ENCODE results near the gene CCL20. TPM values are rescaled to one million over a fixed set of nuclear protein-coding genes. Genes with fewer than 3 reads are reported as not detected.

CCL20 gene
- total and polyA plus RNA-seq, 2 of the 13 experiments (the other 11 are each of a cell fraction or from before 2014, with no cell fraction given), result 223 to 903 TPM

DNA sequence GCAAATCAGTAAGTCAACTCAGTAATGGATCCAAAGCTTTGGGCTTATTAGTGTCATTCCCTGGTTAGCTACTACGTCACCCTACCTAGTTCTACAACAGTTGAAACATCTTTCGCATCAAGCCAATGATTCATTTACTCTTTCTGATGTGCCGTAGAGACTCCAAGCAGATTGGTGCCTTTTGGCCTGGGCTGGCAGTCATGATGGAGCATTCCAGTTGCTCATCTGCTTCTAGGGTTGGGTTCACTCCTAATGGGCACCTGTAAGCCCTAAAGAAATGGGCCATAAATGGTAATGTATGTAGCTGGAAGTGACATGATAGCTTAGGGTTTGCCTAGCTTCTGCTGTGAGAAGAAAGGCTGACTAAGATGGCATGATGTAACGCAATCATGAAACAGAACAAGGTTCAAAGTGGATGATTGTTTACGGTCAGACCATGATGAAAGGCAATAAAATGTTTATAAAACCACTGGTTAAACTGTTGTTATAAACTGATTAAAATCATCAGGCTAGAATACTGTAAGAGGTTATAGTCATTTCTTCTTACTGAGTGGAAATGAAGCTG is 20.4 kb upstream of the CCL20 start:
- ChIA-PET POLR2A (interaction anchor here (1.6 to 4.0 kb wide), 2 partner anchors 21 to 26 kb away, joined by 5 to 27 read pairs; partner anchors contain the start of gene CCL20), CTCF (ENCODE audit: low intra/inter-chr PET ratio, low total read pairs) (no interaction called here)
- ATAC-seq (peak; percentile 51), DNase-seq (ENCODE audit: low spot score) (peak; percentile 58), FAIRE-seq (no peak)
- Histone ChIP-seq H3K9me3 (ENCODE audit: low read length) (no peaks in the 10 kb centered on the region), H3K4me3 (replicated peaks in 1 of 3; ENCODE audit: insufficient read depth in 1 of 3, low read depth in 2 of 3, low read length in 3 of 3) (no peak overlapping the region), H3K9ac (ENCODE audit: insufficient read depth, low read depth, low read length) (no peak overlapping the region), H3K36me3 (replicated peaks in 1 of 2; ENCODE audit: control insufficient read depth in 1 of 2, insufficient read depth in 2 of 2, low read length in 2 of 2) (no peaks in the 10 kb centered on the region), H4K20me1 (ENCODE audit: insufficient read depth, low read length) (no peaks in the 10 kb centered on the region), H3K27me3 (ENCODE audit: control insufficient read depth in 1 of 2, insufficient read depth in 2 of 2, low read length in 2 of 2) (no peaks in the 10 kb centered on the region), H2AFZ (ENCODE audit: low read length) (peak overlapping the region; percentile 38), H3K27ac (ENCODE audit: extremely low read length, insufficient read depth, low read length) (no peak overlapping the region), H3K4me1 (ENCODE audit: insufficient read depth, low read length) (peaks cover 32% of the 10 kb centered on the region), H3K4me2 (ENCODE audit: low read depth, low read length) (peak overlapping the region; percentile 13; the same call in 1 of the 2 replicates), H3K79me2 (ENCODE audit: insufficient read depth, low read length) (no peaks in the 10 kb centered on the region)
- intact Hi-C loops (cut with micrococcal nuclease; ENCODE audit: unreplicated experiment), result no loop called here
- 68% methylated on average over 5 of the region's 5 CpGs for WGBS (ENCODE audit: low lambda C conversion rate)
- BruUV-seq (replicated peaks), result no TSS peak
- in situ Hi-C loops (cut with HindIII; ENCODE audit: extremely low pct_ligation_motif_present, low pct_unique_long_range_greater_than_20kb), result no loop called here
- TF ChIP-seq FOXA1 (IDR thresholded peaks at IDR 0.05) (no peak), FOXA1 (CRISPR knock-in tag; IDR thresholded peaks at IDR 0.05) (0 out of 2 replicates have a peak, but pooled peaks have one; percentile 19), BCL3 (CRISPR knock-in tag; IDR thresholded peaks at IDR 0.05) (no peak), EEA1 (CRISPR knock-in tag; IDR thresholded peaks at IDR 0.05; ENCODE audit: borderline replicate concordance) (no peak), MZF1 (CRISPR knock-in tag; IDR thresholded peaks at IDR 0.05; ENCODE audit: borderline replicate concordance) (no peak), NFYC (CRISPR knock-in tag; IDR thresholded peaks at IDR 0.05) (no peak), ZC3H13 (CRISPR knock-in tag; IDR thresholded peaks at IDR 0.05) (no peak), DDIT3 (CRISPR knock-in tag; IDR thresholded peaks at IDR 0.05) (no peak), SOX6 (IDR thresholded peaks at IDR 0.05) (no peak), SOX6 (CRISPR knock-in tag; IDR thresholded peaks at IDR 0.05) (peak; percentile 29; the same call in 1 of the 2 replicates), HMG20A (CRISPR knock-in tag; IDR thresholded peaks at IDR 0.05; ENCODE audit: borderline replicate concordance) (peak; percentile 39; the same call in 1 of the 2 replicates), MAFK (conservative IDR thresholded peaks at IDR 0.05 in 1 of 2, IDR thresholded peaks at IDR 0.05 in 1 of 2; ENCODE audit: low read length in 2 of 2) (peak in 1 of 2 experiments; percentile 19; a peak in 2 of 4 replicates), ZBED4 (CRISPR knock-in tag; IDR thresholded peaks at IDR 0.05; ENCODE audit: borderline replicate concordance) (no peak), ZNF788 (CRISPR knock-in tag; IDR thresholded peaks at IDR 0.05; ENCODE audit: borderline replicate concordance) (no peak), MLLT10 (CRISPR knock-in tag; IDR thresholded peaks at IDR 0.05) (no peak), ZFX (CRISPR knock-in tag; IDR thresholded peaks at IDR 0.05; ENCODE audit: low read depth) (no peak), ZNF567 (CRISPR knock-in tag; IDR thresholded peaks at IDR 0.05; ENCODE audit: borderline replicate concordance) (no peak), ZFP36L1 (CRISPR knock-in tag; IDR thresholded peaks at IDR 0.05) (no peak), CAMTA2 (CRISPR knock-in tag; IDR thresholded peaks at IDR 0.05; ENCODE audit: borderline replicate concordance) (no peak), ZNF12 (CRISPR knock-in tag; IDR thresholded peaks at IDR 0.05) (peak; percentile 61; the same call in 1 of the 2 replicates)
- TF ChIP-seq, protein P1, sequence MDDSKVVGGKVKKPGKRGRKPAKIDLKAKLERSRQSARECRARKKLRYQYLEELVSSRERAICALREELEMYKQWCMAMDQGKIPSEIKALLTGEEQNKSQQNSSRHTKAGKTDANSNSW (CRISPR knock-in tag; IDR thresholded peaks at IDR 0.05; ENCODE audit: borderline replicate concordance), result no peak
